Stimulated activated CD4-positive, alpha-beta T cell treated with anti-CD3 and anti-CD28 coated beads, Interleukin-15, amount 100 ng/mL, for 1 hour (primary cell): ENCODE results near the gene CAMK1.

Experiments used
- DNase-seq, 2 donors: peaks; one replicate each; pipeline ENCODE4 v3.0.0-alpha.2; 2020; ENCODE audit warnings: low read depth in 1 of 2, low spot score in 1 of 2

The CAMK1 gene

DNA sequence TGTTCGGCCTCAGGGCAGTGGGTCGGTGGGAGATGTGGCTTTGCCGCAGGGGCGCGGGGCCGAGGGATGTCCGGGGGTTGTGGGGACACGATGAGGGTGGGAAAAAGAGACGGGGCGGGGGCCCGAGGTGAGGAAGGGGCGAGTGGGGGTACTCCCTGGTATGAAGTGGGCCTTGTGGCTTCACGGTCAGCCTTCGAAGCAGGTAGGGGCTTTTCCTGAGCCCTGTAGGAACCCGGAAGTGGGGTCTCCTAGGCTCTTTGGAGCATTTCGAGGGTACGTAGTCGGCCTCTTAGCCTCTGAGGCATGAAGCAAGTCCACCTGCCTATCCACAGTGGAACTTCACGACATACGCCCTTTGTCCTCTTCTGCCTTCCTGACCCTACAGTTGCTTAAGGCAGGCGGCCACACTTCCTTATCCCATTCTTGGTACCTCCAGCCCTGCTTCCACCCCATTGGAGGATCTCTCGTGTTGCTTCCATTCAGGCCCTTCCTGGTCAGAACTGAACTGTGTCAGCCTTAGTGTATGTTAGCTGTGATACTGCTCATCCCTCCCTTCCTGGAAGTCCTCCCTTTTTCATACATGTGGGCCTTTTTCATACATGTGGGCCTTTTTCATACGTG lies 23.5 kb upstream of the CAMK1 start:
- no peak for DNase-seq

DNA sequence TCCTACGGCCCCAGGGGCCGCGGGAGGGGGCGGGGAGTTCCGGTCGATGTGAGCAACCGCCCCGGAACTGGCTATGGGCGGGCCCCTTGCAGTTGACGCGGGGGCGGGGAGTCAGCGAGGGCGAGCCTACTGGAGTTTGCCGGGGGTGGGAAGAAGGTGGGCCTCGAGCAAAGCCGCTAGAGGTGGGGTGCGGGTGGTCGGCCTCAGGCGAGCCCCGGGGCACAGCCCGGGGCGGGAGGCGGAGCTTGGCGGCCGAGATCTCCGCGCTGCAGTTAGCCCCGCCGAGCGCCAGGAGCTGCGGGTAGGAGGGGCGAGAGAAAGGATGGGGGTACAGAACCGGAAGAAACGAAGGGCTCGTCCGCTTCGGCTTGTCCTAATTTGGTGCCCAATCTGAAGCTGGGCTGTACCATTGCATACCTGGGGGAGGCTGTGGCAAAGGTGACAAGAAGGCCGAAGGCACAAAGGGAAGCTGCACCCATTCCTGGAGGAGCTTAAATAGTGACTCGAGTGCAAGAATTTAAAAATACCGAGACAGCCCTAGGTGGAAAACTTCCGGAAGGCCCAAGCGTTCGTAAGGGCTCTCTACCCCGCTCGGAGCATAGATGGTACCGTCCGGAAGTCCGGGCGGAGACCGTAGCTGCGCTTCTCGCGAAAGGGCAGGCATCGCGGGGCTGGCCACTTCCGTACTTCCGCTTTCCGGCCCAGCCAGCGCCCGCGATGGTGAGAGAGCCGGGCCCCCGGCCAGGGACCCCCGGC lies 22.8 kb upstream of the CAMK1 start, which contains the start of the genes ARPC4 and TADA3:
ARPC4 (plus strand) TSS at position 678 of the 756 bp plus-strand sequence; CDS start at position 718, 40 bp downstream.
TADA3 (minus strand) TSS at position 69 of the 756 bp plus-strand sequence. CDS start 1,007 bp downstream, outside the sequence.
- peak; percentile 78 to 83 for DNase-seq

DNA sequence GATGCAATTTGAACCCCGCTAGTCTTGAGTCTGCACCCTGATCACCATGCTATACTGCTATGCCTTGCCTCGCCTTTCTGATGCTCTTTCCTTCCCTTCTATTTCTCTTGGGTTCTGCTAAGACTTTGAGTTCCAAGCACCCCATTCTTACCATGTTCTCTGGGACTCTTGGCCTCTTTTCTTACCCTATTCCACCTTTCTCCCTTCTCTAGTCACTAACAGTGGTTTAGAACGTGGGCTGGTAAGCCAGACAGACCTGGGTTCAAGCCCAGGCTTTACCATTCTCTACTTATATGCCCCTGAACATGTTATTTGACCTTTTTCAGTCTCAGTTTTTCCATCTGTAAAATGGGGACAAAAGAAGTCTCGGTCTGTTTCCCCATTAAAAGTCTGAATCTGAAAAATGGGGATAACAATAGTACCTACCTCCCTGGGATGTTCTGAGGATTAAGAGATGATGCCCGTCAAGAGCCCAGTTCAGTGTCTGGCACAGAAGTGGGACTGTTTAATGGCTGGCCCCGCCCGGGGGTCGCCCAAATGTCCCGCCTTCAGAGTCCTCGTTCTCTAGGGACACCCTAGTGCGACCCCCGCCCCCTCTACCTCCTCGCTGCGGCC lies 22.1 kb upstream of the CAMK1 start:
- no peak for DNase-seq

DNA sequence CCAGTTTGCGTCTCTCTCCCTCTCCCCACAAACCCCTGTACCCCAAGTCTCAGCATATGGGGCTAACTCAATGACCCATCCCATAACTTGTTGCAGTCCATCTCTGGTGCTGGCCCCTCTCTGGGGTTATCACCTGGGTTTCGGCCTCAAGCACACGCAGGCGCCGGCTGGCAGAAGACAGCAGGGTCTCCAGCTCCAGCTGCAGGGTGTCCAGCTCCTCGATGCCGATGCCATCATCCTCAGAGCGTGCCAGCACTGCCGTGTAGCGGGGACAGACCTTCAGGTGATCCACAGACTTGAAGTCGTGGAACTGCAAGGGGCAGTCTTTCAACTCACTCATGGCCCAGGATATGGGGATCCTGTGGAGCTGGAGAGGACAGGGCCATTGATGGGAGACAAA lies 21.4 kb upstream of the CAMK1 start:
- DNase-seq = no peak

DNA sequence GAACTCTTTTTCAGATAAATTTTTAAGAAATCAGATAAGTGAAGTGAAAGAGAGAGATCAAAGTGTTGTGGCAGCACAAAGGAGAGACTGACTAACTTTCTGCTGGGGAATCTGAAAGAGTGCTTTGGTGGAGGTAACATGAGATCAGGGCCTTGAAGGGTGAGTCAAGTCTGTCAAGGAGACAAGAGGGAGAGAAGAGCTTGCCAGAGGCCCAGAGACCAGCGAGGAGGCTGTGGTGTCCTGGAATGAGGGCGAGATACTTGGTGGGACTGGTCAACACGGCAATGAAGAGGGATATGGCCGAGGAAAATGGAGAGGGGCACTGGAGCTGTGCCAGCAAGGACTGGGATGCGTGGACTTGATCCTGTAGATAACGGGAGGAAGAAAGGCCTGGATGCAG lies 18.0 kb upstream of the CAMK1 start:
- no peak for DNase-seq

DNA sequence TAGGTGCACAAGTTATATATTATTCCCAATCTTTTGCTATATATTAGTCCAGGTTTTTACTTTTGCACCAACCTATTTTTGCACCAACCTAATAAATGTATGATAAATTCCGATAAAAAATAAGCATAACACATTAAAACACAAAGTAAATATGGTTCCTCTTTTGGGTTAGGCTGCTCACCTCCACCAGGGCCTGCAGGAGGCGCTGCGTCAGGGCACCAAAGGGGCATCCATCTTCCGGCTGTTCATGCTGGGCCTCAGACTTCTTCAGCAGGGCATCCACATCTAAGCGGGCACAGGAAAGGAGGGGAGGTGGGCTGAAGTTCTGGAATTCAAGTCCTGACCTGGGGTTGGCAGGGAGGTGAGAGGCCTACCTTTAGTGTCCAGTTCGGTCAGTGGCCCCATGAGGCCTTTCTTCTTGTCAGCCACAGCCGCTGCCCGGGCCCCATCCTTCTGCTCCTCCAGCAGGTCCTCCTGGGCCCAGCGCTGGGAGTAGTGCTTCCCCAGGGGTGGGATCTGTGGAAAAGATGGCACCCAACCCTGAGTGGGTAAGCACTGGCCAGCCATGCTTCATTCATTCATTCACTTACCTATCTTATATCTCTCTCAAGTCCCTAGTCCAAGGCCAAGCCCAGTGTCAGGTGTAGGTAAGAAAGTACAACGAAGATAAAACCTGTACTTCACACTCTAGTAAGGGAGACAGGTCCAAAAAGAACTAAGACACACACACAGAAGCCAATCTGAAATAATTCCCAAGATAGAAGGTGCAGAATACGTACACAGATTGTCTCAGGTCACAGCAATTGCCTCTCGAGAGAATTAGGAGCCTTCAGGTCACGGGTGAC lies 17.3 kb upstream of the CAMK1 start:
- DNase-seq = no peak

DNA sequence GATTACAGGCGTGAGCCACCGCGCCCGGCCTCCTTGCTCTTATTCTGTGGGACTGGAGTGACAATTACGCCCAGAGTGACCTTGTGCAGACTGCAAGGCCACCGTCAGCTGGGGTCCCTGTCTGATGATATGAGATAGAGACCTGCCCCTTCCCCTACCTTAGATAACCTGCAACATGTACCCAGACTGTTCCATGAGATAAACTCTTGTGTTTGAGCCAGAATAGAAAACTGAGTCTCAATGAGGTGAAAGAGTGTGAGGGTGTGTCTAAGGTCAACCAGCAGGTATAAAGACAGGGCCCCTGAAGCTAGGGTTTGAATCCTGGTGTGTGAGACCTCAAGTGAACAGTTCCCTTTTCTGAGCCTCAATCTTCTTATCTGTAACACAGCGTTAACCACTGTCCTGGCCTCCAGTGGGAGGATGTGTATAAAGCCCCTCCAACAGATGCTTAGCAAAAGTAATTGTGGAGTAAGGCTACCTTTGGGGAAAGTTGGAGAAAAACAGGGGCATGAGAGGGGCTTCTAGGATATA lies 16.5 kb upstream of the CAMK1 start:
- DNase-seq = no peak

DNA sequence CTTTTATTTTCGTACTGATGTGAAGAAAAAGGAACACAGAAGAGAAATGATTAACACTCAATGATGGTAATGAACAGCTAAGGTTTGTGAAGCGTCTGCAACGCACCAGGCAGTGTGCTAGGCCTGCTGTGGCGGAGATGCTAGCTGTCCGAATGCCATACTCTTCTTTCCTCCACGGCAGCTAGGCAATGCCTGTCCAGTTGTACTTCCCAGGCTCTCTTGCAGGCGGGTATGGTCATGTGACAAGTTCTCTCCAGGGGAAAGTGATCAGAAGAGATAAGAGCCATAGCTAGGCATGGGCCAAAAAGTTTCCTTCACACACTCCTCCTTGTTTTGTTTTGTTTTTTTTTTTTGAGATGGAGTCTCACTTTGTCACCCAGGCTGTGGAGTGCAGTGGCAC lies 15.9 kb upstream of the CAMK1 start:
- no peak for DNase-seq

DNA sequence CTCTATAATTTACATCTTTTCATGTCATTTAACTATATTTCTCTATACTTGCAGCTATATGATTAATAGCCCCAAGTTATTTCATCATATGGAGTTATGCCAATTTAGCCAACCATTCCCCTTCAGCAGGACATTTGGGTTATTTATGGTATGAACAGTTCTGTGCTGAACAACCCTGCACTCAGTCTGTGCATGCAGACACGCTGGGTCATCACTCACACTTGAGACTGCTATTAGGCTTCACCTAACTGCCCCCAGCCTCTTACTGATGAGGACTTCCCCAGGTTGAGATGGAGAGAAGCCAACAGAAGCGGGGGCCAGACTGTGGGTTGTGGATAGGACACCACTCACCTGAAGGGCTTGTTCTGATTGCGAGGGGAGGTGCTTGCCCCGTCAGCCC lies 15.2 kb upstream of the CAMK1 start:
- DNase-seq = no peak

DNA sequence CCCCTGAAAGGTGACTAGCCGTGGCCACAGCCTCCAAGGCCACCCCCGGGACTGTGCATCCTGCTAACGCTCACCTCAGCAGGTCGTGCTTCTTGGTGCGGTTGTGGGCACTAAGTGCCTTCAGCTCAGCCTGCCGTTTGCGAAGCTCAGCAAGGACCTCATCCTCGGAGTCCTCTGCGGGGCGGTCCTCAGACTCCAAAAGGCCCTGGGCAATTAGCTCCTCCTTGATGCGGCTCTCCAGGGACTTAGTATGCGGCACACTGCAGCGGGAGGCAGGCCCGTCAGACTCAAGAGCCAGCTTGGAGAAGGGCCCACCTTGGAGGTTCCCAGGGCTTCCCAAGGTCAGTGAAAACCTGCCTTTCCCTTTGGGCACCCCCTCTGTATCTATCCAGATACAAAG lies 14.2 kb upstream of the CAMK1 start:
- no peak for DNase-seq

DNA sequence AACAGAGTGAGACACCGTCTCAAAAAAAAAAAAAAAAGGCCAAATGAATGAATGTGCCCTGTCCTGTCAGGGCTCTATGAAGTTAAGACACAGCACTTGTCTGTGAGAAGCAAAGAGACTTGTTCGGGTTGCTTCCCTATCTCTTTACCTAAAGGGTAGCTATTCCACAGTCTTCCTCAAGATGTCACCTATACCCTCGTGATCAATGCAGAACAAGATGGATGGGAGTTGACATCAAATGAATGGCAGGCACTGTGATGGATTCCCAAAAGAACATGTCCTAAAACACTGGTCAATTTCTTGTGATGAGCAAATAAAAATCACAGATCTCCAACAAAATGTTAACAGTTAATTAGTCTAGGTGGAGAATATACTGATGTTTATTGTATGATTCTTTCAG lies 13.0 kb upstream of the CAMK1 start:
- DNase-seq = no peak

DNA sequence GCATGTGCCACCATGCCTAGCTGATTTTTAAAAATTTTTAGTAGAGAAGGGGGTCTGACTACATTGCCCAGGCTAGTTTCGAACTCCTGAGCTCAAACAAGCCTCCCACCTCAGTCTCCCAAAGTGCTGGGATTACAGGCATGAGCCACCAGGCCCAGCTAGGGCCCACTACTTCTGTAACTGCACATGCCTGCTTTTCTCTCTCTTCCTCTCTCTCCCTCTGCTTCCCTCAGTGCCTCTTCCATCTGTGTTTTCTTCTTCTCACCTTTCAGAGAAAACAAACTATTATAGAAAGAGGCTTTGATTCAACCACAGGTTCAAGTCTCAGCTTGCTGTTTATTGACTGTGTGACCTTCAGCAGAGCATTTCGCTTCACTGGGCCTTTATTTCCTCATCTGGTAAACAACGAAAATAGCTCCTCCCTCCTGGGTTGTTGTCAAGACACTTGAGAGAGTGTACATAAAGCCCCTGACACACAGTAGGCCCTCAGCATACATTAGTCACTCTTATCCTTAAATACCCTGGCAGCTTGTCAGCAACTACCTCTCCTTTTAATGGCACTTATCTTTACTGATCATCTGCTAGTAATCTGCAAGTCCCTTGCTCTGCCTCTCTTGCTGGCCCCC lies 12.3 kb upstream of the CAMK1 start:
- DNase-seq = no peak

DNA sequence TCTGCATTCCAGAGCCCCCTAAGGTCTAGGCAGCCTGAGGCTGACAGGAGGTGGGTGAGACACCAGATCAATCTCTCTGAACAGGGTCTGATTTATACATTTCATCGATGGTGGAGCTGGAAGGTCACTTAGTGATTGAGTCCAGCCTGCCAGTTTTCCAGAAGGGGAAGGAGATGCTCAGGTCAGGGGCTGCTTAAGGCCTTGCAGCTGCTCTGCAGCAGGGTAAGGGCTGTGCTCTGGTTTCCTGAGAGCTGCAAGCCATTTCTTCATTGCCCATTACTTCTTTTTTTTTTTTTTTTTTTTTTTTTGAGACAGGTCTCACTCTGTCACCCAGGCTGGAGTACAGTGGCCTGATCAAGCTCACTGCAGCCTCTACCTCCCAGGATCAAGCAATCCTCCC lies 11.8 kb upstream of the CAMK1 start:
- no peak for DNase-seq

DNA sequence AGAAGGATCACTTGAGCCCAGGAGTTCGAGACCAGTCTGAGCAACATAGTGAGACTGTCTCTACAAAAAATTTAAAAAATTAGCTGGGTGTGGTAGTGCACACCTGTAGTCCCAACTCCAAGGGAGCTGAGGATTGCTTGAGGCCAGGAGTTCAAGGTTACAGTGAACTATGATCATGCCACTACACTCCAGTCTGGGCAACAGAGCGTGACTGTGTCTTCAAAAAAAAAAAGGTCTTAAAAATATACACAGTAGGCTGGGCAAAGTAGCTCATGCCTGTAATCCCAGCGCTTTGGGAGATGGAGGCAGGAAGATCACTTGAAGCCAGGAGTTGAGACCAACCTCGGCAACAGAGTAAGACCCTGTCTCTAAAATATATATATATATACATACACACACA lies 11.2 kb upstream of the CAMK1 start:
- no peak for DNase-seq

DNA sequence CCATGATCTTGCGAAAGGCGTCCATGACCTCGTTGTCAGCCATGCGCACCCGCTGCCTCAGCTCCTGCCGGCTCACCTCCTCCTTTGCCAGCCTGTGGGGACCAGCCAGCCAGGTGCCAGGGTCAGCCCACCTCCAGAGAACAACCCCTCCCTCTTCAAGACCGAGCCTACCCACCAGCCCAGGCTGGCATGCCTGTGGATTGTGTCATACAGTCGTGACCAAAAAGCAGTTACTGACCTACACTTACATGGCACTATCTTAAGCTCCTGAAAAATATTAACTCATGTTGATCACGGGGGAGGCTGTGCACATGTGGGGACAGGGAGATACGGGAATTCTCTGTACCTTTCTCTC lies 10.7 kb upstream of the CAMK1 start:
- no peak for DNase-seq

DNA sequence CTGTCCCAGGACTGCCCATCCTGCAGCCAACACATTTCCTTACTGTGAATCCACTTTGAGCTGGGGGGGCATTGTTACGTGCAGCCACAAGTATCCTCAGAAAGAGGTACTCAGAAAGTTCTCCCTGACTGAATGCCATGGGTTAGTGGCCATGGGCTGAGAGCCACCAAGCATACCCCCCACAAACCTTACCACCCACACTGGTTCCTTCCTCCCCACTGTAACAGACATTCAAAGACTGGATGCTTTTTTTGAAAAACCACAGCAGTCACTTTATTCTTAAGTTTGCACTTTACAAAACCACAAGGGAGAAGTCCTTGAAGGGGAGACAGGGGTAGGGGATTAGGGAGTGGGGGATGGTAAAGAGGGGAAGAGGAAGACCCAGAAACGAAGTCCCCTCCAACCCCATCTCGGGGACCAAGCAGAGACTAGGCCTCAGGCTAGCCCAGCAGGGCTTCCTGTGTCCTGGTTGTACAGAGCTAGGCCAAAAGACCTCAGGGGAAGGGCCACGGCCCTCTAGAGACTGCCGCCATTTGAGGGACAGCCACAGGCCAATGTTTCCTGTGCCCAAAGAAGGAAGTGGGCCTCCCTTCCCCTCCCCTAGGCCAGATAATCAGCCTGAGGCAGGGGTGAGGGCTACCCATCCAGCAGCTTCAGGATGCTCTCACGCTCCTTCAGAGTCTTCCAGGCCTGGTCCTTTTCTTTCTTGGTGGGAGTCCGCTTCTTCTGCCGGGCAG lies 10.1 kb upstream of the CAMK1 start:
- no peak for DNase-seq

DNA sequence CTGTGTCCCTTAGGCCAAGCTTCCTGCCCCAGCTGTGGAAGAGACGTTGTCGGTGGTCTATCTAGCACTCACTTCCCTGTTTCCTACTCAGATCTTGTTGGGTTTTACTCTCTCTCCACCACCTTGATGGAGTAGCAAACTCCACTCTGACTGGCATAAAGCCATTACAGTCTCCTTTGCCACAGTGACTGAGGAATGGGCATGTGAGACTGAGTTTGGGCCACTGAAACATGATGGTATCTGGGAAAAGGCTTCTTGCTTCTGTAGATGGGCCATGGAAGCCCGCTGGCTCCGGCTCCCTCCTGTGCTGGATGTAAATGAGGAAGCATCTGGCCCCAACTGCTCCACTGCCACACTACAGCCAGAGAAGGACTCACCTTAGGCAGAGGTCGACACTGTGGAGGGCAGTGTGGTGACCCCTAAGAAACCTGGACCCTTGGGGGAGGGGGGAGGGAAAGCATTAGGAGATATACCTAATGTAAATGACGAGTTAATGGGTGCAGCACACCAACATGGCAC lies 9.4 kb upstream of the CAMK1 start:
- DNase-seq = no peak

DNA sequence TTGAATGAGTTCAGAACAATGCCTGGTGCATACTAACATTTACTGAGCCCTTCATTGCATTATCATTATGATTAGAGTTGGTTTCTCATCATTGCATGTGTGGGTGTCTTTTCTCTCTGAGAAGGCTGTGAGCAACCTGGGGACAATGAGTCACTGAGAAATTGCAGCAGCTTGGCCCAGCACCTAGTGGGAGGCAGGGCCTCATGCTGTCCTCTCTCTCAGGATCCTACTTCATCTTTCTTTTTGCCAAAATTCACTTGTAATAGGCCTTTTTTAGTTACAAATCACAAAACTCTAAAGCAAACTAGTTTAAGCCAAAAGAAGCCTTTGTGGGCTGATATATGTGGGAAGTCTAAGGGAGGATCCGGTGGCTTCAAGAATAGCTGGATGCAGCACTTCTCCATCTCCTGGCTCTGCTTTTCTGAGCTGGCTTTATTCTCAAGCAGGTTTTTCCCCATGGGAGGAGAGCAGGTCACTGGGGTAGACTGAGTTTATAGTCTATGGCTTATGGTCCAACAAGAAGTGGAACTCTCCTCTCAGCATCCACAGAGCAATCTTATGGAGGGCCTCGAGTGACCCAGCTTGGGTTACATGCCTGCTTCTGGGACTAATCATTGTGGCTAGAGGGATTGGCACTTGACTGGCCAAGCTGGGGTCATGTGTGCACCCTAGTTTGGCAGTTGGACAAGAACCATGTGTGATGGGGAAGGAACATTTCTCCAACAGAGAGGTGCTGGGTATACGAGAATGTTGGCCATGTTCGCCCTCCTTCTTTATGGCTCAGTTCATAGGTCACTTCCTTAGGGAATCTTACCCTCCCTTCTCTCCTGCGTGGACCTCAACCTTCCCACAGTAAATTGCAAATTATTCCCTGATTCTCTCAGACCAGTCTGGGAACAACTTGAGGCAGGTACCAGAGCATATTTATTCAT lies 8.7 kb upstream of the CAMK1 start:
- peak in 1 of 2 donors; percentile 35 for DNase-seq

DNA sequence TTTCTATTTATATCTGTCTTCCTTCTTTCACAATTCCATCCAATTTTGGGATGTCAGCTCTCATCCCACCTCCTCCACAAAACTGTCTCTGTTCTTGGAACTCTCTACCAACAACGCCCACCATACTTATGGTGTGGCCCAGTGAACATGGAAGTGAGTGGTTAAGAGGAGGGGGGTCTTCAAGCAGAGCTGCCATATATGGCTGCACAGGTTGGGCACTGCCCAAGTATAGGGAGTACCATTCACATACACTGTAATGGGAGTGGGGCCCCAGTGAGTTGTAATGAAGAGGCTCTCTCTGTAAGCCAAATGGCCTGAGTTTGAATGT lies 7.9 kb upstream of the CAMK1 start:
- DNase-seq = no peak
